ENCODE data around the gene ZNF282.
"Not testable (repeated sequence)": the region's sequence is repeated elsewhere in the genome, so short reads cannot be mapped to it uniquely, and the experiment has no call there.

The ZNF282 gene

DNA sequence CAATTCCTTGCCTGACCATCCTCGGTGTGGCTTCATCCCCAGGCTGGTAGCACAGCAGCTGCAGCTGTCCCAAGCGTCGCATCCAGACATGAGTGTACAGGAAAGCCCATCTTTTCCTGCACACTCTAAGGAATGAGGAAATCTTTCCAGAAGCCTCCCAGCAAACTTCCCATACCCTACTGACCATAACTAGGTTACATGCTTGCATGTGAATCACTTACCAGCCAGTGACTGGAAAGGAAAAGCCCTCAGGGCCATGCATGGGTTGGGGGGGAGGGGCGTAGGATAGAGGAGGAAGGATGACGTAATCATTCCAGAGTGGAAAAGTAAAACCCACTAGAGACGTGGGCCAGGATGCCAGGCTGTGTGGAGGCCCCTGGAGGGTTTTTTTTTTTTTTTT, 25.2 kb downstream of the ZNF282 start:
- in situ Hi-C loops (cut with HindIII; ENCODE audit: low sequenced_read_pairs) = no loop called here

DNA sequence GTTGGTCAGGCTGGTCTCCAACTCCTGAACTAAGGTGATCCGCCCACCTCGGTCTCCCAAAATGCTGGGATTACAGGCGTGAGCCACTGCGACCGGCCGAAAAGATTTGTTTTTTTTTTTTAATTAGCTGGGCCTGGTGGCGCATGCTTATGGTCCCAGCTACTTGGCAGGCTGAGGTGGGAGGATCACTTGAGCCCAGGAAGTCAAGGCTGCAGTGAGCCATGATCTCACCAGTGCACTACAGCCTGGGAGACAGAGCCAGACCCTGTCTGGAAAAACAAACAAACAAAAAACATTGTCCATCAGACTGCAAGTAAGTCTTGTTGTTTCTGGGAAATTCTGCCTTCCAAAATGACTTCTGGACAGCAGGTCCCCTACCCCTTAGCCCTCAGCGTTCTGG, 27.8 kb downstream of the ZNF282 start:
- in situ Hi-C loops (cut with HindIII; ENCODE audit: low sequenced_read_pairs) = no loop called here

DNA sequence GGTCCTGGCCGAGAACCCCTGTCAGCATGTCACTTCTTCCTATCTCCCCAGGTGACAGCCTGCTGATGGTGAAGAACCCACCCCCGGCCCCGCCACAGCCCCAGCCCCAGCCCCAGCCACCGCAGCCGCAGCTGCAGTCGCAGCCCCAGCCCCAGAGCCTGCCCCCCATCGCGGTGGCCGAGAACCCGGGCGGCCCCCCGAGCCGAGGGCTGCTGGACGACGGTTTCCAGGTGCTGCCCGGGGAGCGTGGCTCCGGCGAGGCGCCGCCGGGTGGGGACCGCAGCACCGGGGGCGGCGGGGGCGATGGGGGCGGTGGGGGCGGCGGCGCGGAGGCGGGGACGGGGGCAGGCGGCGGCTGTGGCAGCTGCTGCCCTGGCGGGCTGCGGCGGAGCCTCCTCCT, 28.4 kb downstream of the ZNF282 start:
- in situ Hi-C loops (cut with HindIII; ENCODE audit: low sequenced_read_pairs) = no loop called here

DNA sequence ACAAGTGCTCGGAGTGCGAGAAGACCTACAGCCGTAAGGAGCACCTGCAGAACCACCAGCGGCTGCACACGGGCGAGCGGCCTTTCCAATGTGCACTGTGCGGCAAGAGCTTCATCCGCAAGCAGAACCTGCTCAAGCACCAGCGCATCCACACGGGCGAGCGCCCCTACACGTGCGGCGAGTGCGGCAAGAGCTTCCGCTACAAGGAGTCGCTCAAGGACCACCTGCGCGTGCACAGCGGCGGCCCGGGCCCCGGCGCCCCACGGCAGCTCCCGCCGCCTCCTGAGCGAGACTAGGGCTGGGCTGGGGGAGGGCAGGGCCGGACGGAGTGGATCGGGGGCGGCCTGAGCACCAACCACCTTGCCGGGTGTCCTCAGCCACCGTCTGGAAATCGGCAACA, 29.0 kb downstream of the ZNF282 start:
- in situ Hi-C loops (cut with HindIII; ENCODE audit: low sequenced_read_pairs) = no loop called here

DNA sequence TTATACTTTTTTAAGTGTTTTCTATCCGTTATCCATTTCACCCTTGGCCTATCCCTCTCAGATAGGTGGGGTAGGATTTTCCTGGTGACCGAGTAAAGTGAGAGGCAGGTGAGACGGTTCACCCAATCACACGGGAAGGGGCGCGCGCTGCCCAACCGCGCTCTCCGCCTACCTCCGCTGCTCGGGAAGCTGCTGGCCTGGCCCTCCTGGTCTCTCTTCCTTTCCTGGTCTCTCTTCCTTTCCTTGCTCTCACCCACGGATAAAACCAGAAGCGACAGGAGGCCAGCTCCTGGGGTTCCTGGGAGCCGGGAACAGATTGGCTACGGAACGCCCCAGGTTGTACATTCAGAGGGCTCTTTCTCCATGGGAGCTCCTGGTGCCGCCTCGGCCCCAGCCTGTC, 29.8 kb downstream of the ZNF282 start:
- in situ Hi-C loops (cut with HindIII; ENCODE audit: low sequenced_read_pairs) = no loop called here

DNA sequence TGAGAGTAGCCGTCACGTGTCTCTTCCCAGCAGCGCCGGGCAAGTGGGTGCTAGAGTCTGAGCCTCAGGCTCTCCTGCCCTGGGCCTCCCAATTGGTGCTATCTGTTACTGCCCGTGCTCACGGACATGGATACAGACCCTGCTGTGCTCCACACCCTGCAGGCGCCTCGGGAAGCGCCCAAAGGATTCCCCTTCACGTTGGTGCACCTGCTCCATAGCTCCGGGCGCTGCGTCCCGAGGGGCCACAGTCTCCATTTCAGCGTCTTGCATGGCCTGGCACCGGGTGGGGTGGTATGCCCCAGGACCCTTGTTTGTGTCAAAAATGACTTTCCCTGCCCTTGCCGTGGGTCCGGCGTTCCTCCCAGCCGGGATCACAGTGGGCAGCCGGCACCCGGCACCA, 30.3 kb downstream of the ZNF282 start:
- in situ Hi-C loops (cut with HindIII; ENCODE audit: low sequenced_read_pairs) = no loop called here

DNA sequence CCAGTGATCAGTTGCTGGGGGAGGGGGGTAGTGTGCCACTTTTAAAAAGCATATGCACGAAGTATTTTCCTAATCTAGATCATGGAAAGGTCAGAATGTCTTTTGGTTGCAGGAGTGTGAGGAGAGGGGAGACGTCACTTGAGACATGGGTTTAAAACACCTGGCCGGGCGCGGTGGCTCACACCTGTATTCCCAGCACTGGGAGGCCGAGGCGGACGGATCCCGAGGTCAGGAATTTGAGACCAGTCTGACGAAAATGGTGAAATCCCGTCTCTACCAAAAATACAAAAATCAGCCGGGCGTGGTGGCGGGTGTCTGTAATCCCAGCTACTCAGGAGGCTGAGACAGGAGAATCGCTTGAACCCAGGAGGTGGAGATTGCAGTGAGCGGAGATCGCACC, 31.0 kb downstream of the ZNF282 start:
- in situ Hi-C loops (cut with HindIII; ENCODE audit: low sequenced_read_pairs) = not testable (repeated sequence)

DNA sequence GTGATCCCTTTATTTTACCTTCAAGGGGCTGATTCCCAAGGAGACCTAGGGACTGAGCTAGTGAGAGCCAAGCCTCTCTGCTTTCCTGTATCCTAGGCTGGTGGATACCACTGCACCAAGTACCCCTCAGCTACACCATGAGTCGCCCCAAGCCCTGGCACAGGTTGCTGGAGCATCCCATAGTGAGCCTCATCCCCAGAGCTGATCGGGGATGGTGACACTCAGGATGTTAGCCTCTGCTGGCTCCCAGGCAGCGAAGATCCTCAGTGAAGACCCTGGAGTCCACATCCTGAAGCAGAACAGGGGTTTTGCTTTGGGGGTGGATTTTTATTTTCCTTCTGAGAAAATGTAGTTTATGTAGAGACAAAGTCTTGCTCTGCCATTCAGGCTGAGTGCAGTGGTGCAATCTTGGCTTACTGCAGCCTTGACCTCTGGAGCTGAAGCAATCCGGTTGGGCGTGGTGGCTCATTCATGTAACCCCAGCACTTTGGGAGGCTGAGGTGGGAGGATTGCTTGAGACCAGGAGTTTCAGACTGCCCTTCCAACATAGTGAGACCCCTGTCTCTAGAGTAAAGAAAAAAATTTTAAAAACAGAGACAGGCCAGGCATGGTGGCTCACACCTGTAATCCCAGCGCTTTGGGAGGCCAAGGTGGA, 31.6 kb downstream of the ZNF282 start:
- in situ Hi-C loops (cut with HindIII; ENCODE audit: low sequenced_read_pairs) = no loop called here

DNA sequence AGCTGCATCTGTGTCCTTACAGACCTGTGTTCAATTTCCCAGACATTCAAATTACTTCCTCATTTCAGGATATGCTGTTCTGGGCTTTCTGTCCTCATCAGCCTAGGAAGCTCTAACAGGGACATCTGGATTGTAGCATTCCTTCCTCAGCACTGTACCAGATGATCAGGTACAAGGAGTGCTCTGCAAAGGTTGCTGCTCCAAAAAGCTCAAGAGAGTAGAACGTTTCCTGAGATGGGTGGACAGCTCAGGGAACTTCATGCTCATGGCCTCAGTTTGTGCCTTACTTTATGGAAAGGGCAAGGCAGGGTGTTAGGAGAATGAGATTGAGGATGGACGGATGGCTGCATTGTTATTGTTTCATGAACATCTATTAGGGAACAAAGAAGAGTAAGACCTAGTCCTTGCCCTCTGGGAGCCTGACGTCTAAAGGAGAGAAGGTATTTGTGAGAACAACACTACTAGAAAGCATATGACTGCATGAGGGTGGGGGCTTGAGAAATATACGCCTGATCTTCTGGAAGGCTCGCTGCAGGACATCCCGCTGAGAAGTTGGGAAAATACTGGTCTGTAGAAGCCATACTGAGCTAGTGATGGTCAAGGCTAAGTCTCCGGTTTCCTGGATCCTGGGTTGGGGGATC, 33.6 kb downstream of the ZNF282 start:
- in situ Hi-C loops (cut with HindIII; ENCODE audit: low sequenced_read_pairs) = no loop called here

DNA sequence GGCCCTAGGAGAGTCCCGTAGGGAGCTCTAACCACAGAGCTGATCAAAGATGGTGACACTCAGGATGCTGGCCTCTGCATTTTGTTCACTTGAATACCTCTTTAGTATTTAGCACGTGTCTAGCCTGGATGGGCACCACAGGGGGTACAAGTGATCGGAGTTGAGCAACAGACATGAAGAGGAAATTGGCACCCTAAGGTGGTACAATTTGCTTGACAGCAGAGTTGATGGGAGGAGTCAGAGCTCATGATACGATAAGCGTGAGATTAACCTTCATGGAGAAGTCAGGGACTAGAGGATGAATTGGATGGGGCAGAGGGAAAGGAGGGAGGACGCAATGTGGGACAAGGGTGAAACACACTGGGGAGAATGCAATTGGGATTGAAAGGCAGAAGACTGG, 34.2 kb downstream of the ZNF282 start:
- in situ Hi-C loops (cut with HindIII; ENCODE audit: low sequenced_read_pairs) = no loop called here

DNA sequence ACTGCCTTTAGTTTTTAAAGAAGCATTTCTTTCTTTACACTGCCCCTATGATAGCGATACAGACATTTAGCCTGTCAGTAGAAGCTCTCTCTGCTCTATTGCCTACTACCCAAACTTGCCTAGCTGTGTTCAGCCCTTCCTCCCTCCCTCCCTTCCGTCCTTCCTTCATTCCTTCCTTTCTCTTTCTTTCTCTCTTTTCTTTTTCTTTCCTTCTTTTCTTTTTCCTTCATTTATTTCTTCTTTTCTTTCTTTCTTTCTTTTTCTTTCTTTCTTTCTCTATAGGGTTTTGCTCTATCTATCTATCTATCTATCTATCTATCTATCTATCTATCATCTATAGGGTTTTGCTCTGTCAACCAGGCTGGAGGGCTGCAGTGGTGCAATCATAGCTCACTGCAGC, 37.0 kb downstream of the ZNF282 start:
- in situ Hi-C loops (cut with HindIII; ENCODE audit: low sequenced_read_pairs) = no loop called here

DNA sequence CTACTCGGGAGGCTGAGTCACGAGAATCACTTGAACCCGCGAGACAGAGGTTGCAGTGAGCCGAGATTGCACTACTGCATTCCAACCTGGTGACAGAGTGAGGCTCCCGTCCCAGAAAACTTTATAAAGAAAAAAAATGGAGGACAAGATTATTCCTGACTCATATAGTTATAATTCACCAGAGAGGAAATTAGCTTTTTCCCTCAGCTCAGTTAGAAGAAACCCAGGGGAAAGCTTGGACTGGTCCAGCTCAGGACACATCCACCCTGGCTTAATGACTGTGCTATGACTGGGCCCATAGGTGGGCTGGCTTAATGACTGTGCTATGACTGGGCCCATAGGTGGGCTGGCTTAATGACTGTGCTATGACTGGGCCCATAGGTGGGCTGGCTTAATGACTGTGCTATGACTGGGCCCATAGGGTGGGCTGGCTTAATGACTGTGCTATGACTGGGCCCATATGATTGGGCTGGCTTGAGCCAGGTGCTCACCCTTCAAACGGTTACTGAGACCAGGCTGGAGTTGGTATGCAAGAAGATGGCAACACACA, 38.4 kb downstream of the ZNF282 start:
- in situ Hi-C loops (cut with HindIII; ENCODE audit: low sequenced_read_pairs) = not testable (repeated sequence)

DNA sequence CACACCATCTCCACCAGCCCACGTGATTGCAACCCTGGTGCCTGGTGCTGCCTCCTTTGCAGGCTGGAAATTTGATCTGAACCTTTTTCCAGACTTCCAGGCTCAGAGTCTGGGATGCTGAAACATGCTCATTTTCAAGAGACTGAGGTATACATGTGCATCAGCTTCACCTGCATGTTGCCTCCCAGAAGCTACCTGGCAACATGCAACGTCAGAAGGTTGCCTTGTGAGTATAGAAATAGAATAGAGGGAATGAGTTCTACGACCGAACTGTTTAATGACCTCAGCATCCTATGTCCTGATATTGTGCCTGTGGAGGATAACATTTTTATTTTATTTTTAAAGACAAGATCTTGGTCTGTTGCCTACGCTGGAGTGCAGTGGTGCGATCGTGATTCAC, 42.2 kb downstream of the ZNF282 start:
- in situ Hi-C loops (cut with HindIII; ENCODE audit: low sequenced_read_pairs) = no loop called here

DNA sequence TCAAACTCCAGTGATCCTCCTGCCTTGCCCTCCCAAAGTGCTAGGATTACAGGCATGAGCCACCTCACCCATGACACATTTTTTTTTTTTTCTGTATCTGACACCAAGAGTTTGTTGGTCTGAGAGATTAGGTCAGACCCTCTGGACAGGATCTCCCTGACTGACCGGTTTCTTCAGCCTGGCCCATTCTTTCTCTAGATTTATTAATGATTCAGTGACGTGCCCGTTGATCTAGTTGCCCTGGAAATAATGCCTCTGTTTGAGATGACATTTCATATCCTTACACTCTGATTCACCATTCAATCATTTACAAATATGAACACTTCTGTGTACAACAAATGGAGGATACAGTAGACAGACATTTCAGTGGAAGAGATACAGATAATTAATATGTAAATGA, 42.7 kb downstream of the ZNF282 start:
- in situ Hi-C loops (cut with HindIII; ENCODE audit: low sequenced_read_pairs) = no loop called here

DNA sequence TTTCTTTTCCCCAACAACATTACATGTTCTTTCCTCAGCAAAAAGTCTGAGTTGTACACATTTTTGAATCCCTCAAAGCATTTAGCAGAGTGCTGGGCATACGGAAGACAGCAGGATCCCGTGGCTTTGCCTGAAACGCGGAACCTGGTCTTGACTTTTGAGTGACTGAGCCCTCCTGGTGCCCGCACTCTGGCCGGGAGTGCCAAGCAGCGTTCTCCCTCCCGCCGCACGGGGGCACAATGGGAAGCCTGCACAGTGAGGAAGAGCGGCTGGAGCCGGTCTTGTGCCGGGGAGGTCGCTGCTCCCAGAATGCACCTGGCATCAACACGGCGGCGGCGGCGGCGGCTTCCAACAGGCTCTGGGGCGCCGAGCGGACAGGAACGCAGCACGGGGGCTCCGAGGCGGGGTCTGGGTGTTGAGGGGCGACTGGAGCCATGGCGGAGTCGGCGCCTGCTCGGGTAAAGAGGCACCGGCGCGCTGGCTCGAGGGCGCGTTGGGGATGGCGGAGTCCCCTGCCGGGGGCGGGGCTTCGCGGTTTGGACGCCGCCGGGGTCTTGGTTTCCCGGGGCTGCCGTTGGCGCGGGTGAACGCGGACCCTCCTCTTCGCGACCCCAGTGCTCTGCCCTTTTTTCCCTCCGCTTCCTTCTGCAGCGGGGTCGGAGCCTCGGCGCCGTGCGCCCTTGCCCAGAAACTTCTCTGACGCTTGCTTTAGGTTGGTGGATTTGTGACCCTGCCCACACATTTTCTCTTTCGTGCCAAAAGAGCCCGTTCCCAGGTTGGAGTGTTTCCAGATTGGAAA, 44.2 kb downstream of the ZNF282 start, which contains the start of gene ZNF212:
Gene ZNF212, plus strand, starts transcription at position 307 of the 799 bp plus-strand sequence. Its CDS starts 128 bp downstream, at position 435.
- in situ Hi-C loops (cut with HindIII; ENCODE audit: low sequenced_read_pairs) = no loop called here

DNA sequence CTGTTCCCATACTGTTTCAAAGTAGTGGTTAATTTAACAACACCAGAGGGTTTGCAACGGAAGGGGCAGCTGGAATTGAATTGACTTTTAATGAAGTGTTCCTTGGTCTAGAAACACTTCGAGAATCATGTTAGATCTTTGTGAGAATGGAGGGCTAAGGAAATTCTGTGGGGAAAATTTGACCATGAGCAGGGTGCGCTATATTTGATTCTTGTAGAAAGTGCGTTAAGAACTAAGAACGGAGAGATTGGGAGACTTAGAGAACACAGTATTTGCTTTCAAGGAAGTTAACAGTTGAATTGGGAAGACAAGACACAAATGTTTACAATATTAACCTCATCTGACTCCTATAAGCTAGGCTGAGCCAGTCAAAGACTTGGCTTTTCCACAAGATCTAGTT, 45.3 kb downstream of the ZNF282 start:
- in situ Hi-C loops (cut with HindIII; ENCODE audit: low sequenced_read_pairs) = no loop called here

DNA sequence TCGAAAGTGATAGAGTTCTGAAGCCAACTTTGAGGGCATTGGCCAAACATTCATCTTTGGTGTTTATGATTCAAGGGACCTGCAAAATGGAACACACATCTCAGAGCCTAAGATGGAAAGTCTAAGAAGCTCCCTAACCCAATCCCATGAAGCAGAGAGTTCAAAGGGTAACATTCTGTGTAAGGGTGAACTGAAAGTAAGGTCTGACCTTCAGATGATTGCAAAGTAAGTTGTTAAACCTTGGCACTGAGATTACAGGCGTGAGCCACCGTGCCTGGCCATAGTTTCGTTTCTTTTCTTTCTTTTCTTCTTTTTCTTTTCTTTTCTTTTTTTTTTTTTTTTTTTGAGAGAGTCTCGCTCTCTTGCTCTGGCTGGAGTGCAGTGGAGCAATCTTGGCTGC, 46.4 kb downstream of the ZNF282 start:
- in situ Hi-C loops (cut with HindIII; ENCODE audit: low sequenced_read_pairs) = no loop called here

DNA sequence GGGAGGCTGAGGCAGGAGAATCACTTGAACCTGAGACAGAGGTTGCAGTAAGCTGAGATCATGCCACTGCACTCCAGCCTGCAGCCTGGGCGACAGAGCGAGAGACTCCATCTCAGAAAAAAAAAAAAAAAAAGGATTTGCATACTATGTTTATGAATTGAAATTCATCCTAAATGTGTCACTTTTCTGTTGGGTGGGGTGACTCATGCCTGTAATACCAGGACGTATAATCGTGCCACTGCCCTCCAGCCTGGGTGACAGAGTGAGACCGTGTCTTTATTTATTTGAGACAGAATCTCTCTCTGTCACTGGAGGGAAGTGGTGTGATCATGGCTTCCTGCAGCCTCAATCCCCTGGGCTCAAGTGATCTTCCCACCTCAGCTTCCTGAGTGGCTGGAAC, 49.9 kb downstream of the ZNF282 start:
- in situ Hi-C loops (cut with HindIII; ENCODE audit: low sequenced_read_pairs) = no loop called here

DNA sequence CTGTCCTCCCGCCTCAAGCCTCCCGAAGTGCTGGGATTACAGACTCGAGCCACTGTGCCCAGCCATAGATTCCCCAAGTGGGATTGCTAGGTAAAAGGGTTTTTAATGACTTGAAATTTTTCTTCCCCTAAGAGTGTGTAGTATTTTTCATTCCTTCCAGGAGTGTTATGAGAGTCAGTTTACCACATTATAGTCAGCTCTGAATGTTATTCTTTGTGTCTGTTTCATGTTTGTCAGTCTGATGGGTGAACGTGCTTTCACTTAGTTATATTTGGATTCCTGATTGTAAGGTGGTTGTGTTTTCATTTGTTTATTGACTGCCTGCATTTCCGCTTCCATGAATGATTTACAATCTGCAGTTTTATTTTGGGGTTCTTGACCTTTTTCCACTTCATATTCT, 50.4 kb downstream of the ZNF282 start:
- in situ Hi-C loops (cut with HindIII; ENCODE audit: low sequenced_read_pairs) = no loop called here

DNA sequence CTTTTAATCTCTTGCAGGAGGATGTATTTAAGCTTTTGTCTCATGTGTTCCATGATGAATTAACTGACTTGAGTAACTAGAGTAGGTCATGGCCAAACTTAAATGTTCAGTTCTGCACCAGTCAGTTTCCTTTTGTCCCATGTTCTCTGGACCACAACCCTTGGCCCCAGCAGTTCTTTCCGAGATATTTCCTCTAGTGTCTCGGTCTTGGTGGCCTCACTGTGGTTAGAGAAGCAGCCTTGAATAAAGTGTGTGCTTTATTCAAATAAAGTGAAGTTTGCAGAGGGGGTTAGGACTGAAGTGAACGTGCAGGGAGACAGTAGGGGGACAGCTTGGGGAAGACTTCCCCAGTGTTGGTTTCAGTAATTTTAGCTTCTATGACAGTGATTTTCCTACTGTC, 53.4 kb downstream of the ZNF282 start:
- in situ Hi-C loops (cut with HindIII; ENCODE audit: low sequenced_read_pairs) = no loop called here

DNA sequence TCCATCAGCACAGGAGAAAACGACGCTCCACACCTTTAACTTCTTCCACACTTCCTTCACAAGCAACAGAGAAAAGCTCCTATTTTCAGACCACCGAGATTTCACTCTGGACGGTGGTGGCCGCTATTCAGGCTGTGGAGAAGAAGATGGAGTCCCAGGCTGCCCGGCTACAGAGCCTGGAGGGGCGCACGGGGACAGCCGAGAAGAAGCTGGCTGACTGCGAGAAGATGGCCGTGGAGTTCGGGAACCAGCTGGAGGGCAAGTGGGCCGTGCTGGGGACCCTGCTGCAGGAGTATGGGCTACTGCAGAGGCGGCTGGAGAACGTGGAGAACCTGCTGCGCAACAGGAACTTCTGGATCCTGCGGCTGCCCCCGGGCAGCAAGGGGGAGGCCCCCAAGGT, 54.8 kb downstream of the ZNF282 start:
- in situ Hi-C loops (cut with HindIII; ENCODE audit: low sequenced_read_pairs) = loop anchor here (5.0 to 10.0 kb wide), 3 partner anchors 52 to 105 kb away; partner anchors contain the start of genes ZNF282 and ZNF398

DNA sequence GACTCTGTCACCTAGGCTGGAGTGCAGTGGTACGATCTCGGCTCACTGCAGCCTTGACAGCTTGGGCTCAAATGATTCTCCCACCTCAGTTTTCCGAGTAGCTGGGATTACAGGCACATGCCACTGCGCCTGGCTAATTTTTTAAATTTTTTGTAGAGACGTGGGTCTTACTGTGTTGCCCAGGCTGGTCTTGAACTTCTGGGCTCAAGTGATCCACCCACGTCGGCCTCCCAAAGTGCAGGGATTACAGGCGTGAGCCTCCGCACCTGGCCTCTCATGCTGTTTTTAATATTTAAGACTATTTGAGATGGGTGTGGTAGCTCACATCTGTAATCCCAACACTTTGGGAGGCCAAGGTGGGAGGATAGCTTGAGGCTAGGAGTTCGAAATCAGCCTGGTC, 56.2 kb downstream of the ZNF282 start:
- in situ Hi-C loops (cut with HindIII; ENCODE audit: low sequenced_read_pairs) = loop anchor here (5.0 to 10.0 kb wide), 3 partner anchors 51 to 107 kb away; partner anchors contain the start of genes ZNF282 and ZNF398

Data from endothelial cell of hepatic sinusoid (primary cell).